Naive thymus-derived CD8-positive, alpha-beta T cell (primary cell): ENCODE measurements around the gene PLAC8L1. TPM values are rescaled to one million over a fixed set of nuclear protein-coding genes. Genes with fewer than 3 reads are reported as not detected.

Source experiments
- ATAC-seq, 2 donors: fragments of 150-1000 bp; cut with Tn5 transposase in 1 of 2; sonication (Bioruptor Pico), chemical (Tn5 transposase) in 1 of 2; 1 replicate in 1 of 2; 2 replicates in 1 of 2; pipeline ENCODE4 v1.10.0; 2021; ENCODE audit warnings: mild to moderate bottlenecking in 2 of 2, moderate library complexity in 2 of 2
- POLR2A ChIA-PET: fragments of 350-600 bp; sonication (Branson Sonifier 250); formaldehyde crosslinking; loops from one replicate; lab custom pipeline; 2021; ENCODE audit warnings: antibody characterized with exemption; lab: Charles Lee
- DNase-seq, 10 donors: peaks; one replicate each; pipeline versions ENCODE4 v3.0.0 to v3.0.0-alpha.2; 2020 to 2022
- H3K27ac Mint-ChIP-seq, 10 donors: one replicate each; pipeline ENCODE4 v1.8.0; 2020 to 2022; ENCODE audit warnings: mild to moderate bottlenecking in 10 of 10, mixed read lengths in 10 of 10, moderate library complexity in 4 of 10, inconsistent platforms in 1 of 10
- H3K27me3 Mint-ChIP-seq, 5 donors: one replicate each; pipeline ENCODE4 v1.8.0; 2021 to 2022; ENCODE audit warnings: mixed read lengths in 5 of 5
- H3K36me3 Mint-ChIP-seq, 3 donors: one replicate each; pipeline ENCODE4 v1.8.0; 2020 to 2022; ENCODE audit warnings: mixed read lengths in 3 of 3, mild to moderate bottlenecking in 2 of 3, inconsistent platforms in 1 of 3
- H3K4me1 Mint-ChIP-seq, 4 donors: one replicate each; pipeline ENCODE4 v1.8.0; 2021 to 2022; ENCODE audit warnings: mixed read lengths in 4 of 4
- H3K4me3 Mint-ChIP-seq, 10 donors: one replicate each; pipeline ENCODE4 v1.8.0; 2020 to 2022; ENCODE audit warnings: mild to moderate bottlenecking in 10 of 10, mixed read lengths in 10 of 10, moderate library complexity in 6 of 10, inconsistent platforms in 1 of 10
- H3K9me3 Mint-ChIP-seq, 9 donors: one replicate each; pipeline ENCODE4 v1.8.0; 2020 to 2022; ENCODE audit warnings: mixed read lengths in 9 of 9, mild to moderate bottlenecking in 3 of 9, inconsistent platforms in 1 of 9, moderate library complexity in 1 of 9
- polyA plus RNA-seq, 3 donors: library from polyadenylated mRNA; unstranded; fragments of 300-500 nt; fragmentation: Illumina TruSeq; gene quantifications; one replicate each; pipeline ENCODE4 v1.2.3, GENCODE V29; 2021
- total RNA-seq, 8 experiments: library from RNA in 2 of 8; stranded (reverse) in 2 of 8; gene quantifications; one replicate each; pipeline ENCODE4 v1.2.3 and lab custom pipeline; 2021 to 2026

The PLAC8L1 gene
- total and polyA plus RNA-seq, 5 experiments from 2014 or later = 1.8 to 2.3 TPM; not detected in 3

DNA sequence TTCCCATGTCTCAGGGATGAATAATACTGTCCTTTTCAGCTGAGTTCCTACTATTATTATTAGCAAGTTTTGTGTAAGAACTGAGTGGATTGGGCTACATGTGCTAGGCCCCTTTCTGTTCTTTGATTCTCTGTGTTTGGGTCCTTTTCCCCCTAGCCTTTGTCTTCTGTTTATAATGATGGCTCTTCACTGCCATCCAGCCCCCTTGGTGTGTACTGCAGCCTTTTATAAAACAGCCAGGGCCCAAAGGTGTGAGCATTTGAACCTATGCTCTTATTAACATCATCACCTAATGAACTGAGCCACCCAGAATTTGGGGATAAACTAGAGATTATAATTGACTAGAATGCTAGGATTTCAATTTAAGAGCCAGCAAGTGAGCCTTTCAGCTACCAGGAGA, 52.6 kb downstream of the PLAC8L1 start:
- POLR2A ChIA-PET = no interaction called here
- Mint-ChIP-seq H3K27ac (no peak overlapping the region), H3K4me3 (no peak overlapping the region), H3K4me1 (no peaks in the 10 kb centered on the region), H3K27me3 (peaks cover 12 to 34% (median 26%) of the 10 kb centered on the region in 5 donors), H3K9me3 (peaks cover 0 to 2% (median 0%) of the 10 kb centered on the region in 9 donors), H3K36me3 (no peaks in the 10 kb centered on the region)
- no peak for DNase-seq
- no peak for ATAC-seq

DNA sequence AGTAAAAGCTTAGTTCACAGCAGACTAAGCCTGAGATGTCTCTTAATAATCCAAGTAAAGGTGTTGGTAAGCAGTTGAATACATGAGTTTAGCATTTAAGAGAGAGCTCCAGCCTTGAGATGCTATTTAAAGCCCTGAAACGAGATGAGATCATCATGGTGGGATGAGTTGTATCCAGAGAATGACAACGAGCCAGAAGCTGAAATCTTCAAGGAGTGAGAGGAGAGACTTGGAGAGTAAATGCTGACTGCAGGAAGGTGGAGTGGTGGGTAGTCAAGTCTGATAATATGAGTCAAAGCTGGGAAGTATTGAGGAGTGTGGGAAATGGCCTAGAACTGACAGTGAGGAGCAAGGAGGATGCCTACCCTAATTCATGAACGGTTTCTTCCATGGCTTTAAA, 53.7 kb downstream of the PLAC8L1 start:
- Mint-ChIP-seq H3K27ac (no peak overlapping the region), H3K9me3 (peaks cover 0 to 2% (median 0%) of the 10 kb centered on the region in 9 donors), H3K4me3 (no peak overlapping the region), H3K27me3 (peaks cover 10 to 34% (median 29%) of the 10 kb centered on the region in 5 donors), H3K36me3 (no peaks in the 10 kb centered on the region), H3K4me1 (no peaks in the 10 kb centered on the region)
- POLR2A ChIA-PET = no interaction called here
- DNase-seq (no peak), ATAC-seq (no peak)

DNA sequence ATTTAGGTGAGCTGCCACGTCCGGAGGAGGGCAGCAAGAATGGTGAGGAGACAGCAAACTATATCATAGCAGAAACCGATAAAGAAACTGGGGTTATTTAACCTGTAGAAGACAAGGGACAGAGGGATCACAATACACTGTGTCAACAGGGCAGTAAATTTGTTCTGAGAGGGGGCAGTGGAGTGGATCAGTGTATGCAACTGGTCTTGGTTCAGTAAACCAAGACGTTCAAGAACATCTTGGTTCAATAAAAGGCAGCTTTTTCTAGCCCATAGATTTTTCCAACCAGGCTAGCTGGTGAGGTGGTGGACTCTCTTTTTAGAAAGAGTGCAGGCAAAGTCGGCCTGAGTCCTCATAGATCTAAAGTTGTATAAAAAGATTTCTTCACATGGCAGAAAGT, 55.3 kb downstream of the PLAC8L1 start:
- ATAC-seq = no peak

DNA sequence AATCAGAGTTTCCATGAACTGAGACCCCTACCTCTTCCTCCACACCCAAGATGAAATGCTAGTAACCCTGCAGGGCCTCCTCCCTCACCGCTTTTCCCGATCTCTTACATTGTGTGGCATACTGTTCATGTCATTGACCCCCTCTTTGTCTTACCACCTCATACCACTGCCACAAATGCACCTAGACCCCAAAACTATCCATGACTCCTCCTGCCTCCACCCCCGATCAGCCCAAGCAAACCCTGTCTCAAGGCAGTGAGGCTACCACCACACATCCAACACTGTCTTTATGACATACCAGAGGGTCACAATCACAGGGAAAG, 55.7 kb downstream of the PLAC8L1 start:
- Mint-ChIP-seq H3K27ac (no peak overlapping the region), H3K27me3 (peaks cover 10 to 34% (median 25%) of the 10 kb centered on the region in 5 donors), H3K4me3 (no peak overlapping the region), H3K9me3 (peaks cover 0 to 2% (median 0%) of the 10 kb centered on the region in 9 donors), H3K36me3 (no peaks in the 10 kb centered on the region), H3K4me1 (no peaks in the 10 kb centered on the region)
- DNase-seq (no peak), ATAC-seq (no peak)
- POLR2A ChIA-PET = no interaction called here

More for the DNA sequence above, 55.3 kb downstream of the PLAC8L1 start:
- no peaks in the 10 kb centered on the region for H3K4me1 Mint-ChIP-seq
- DNase-seq = no peak
- POLR2A ChIA-PET = no interaction called here
- no peaks in the 10 kb centered on the region for H3K36me3 Mint-ChIP-seq
- no peak overlapping the region for H3K4me3 Mint-ChIP-seq
- no peak overlapping the region for H3K27ac Mint-ChIP-seq
- peaks cover 0 to 2% (median 0%) of the 10 kb centered on the region in 9 donors for H3K9me3 Mint-ChIP-seq
- peaks cover 10 to 34% (median 25%) of the 10 kb centered on the region in 5 donors for H3K27me3 Mint-ChIP-seq

DNA sequence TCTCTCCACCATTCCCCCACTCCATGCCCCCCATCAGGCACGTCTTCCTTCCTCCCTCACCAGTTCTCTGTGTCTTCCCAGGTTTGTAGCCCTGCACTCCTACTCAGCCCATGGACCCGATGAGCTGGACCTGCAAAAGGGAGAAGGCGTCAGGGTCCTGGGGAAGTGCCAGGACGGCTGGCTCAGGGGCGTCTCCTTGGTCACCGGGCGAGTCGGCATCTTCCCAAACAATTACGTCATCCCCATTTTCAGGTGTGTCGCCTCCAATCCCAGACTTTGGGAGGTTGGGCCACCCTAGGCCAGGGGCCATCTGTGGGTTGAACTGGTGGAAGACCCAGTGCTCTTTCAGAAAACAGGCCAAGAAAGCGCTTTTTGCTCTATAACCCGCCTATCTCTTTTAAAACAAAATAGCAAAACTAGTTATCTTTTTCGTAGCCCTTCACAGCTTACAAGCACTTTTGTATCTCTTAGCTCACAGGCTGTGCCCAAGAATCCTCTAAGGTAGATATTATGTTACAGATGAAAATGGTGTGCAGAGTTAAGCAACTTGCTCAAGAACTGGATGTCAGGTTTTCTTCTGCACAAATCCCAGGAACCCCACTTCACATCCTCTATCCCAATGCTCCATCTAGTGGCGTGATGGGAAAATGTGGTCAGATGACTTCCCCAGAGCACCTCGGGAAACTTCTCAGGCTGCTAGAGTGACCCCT, 56.2 kb downstream of the PLAC8L1 start:
- no peaks in the 10 kb centered on the region for H3K36me3 Mint-ChIP-seq
- no peak for DNase-seq
- POLR2A ChIA-PET = no interaction called here

DNA sequence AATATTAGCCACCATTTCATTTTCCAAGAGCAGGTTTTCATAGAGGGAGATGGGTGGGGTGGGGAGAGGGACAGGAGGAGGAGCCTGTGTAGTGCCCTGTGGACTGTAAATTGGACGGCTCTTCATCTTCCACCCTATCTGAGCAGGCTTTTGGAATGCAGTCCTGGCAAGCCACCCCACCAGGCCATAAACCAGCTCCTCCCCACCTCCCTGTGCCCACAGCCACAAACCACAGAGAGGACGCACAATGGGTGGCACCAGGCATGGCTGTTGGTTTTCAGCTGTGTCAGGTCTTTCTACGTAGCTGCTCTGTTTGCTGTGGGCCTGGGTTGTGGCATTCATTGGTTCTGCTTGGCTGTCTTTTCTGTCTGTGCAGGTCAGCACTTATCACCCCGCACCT, 58.0 kb downstream of the PLAC8L1 start:
- POLR2A ChIA-PET = no interaction called here
- H3K9me3 Mint-ChIP-seq = peaks cover 0 to 2% (median 0%) of the 10 kb centered on the region in 9 donors
- peaks cover 10 to 34% (median 22%) of the 10 kb centered on the region in 5 donors for H3K27me3 Mint-ChIP-seq
- H3K4me1 Mint-ChIP-seq = no peaks in the 10 kb centered on the region
- ATAC-seq (no peak), DNase-seq (no peak)
- no peaks in the 10 kb centered on the region for H3K36me3 Mint-ChIP-seq
- H3K4me3 Mint-ChIP-seq = no peak overlapping the region
- no peak overlapping the region for H3K27ac Mint-ChIP-seq

More for the DNA sequence above, 56.2 kb downstream of the PLAC8L1 start:
- Mint-ChIP-seq H3K27ac (no peak overlapping the region), H3K9me3 (peaks cover 0 to 2% (median 0%) of the 10 kb centered on the region in 9 donors), H3K4me3 (no peak overlapping the region), H3K4me1 (no peaks in the 10 kb centered on the region), H3K27me3 (peaks cover 10 to 34% (median 25%) of the 10 kb centered on the region in 5 donors)
- ATAC-seq = no peak

DNA sequence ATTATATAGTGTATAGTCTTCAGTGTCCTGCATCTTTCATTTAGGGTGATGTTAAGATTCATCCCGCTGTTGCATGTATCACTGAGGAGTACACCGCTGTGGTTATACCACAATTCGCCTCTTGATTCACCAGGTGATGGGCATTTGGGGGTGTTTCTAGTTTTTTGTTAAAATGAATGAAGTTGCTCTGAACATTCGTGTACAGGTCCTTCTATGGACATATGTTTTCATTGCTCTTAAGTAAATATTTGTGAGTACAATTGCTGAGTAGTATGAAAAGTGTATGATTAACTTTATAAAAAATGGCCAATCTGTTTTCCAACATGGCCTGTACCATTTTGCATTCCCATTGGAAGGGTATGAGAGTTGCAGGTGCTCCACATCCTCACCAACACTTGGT, 61.7 kb downstream of the PLAC8L1 start:
- no peak for ATAC-seq
- Mint-ChIP-seq H3K4me3 (no peak overlapping the region), H3K9me3 (peaks cover 0 to 2% (median 0%) of the 10 kb centered on the region in 9 donors), H3K36me3 (no peaks in the 10 kb centered on the region), H3K4me1 (no peaks in the 10 kb centered on the region), H3K27ac (no peak overlapping the region), H3K27me3 (peaks cover 0 to 6% (median 3%) of the 10 kb centered on the region in 5 donors)
- POLR2A ChIA-PET = no interaction called here
- DNase-seq = no peak

DNA sequence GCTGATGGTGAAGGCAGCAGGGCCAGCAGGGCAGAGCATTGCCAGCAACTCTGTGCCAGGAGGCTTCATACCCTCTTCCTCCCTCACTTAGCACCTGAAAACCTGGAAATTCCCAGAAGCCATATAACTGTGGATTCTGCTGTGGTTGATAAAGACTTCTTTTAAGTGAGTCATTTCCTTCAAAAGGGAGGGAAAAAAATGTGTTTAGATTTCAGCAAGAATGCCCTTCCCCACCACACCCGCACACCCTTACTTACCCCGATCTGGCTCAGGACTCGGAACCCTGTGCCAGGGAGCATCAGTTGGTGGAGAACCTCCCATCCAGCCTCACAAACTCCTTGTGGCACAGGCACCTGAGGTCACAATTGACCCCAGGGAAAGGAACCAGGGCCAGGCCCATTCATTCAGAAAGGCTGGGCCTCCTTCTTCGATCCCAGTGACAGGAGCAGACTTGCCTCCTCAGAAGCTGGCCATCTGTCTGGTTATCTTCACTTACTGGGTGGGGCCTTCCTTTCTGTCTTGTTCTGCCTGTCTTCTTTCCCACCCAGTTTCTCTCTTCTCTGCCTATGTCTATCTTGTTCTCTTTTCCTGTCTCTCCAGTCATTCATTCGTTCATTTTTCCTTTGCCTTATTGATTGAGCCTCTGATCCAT, 62.6 kb downstream of the PLAC8L1 start:
- H3K4me3 Mint-ChIP-seq = no peak overlapping the region
- POLR2A ChIA-PET = no interaction called here
- DNase-seq (no peak), ATAC-seq (no peak)
- H3K9me3 Mint-ChIP-seq = peaks cover 0 to 2% (median 0%) of the 10 kb centered on the region in 9 donors
- no peaks in the 10 kb centered on the region for H3K36me3 Mint-ChIP-seq
- H3K4me1 Mint-ChIP-seq = no peaks in the 10 kb centered on the region
- H3K27ac Mint-ChIP-seq = no peak overlapping the region
- H3K27me3 Mint-ChIP-seq = peaks cover 0 to 5% (median 0%) of the 10 kb centered on the region in 5 donors

DNA sequence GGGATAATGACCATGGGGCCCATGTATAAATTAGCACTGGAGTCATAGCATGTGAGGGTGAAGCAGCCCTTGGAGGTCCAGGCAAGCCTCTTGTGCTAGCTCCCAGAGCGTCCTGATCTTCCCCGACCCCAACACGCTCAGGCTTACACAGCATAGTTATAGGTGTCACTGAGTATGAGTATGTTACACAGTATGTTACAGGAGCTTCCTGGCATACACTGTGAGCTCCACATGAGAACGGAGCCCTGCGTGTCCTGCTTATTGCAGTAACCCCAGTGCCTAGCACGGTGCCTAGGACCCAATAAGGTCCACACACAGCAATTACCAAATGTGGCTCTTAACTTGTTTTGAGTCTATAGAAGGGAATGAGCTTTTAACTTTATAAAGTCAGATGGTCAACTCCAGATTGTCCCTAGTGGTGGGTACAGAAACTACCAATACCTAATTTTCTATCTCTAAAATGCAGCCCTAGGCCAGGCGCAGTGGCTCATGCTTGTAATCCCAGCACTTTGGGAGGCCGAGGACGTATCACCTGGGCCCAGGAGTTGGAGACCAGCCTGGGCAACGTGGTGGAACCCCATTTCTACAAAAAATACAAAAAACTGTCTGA, 64.1 kb downstream of the PLAC8L1 start:
- peaks cover 0 to 3% (median 0%) of the 10 kb centered on the region in 5 donors for H3K27me3 Mint-ChIP-seq
- no peak overlapping the region for H3K4me3 Mint-ChIP-seq
- no peaks in the 10 kb centered on the region for H3K4me1 Mint-ChIP-seq
- ATAC-seq (no peak), DNase-seq (no peak)
- no peak overlapping the region for H3K27ac Mint-ChIP-seq
- POLR2A ChIA-PET = no interaction called here
- H3K36me3 Mint-ChIP-seq = no peaks in the 10 kb centered on the region
- H3K9me3 Mint-ChIP-seq = peaks cover 0 to 2% (median 0%) of the 10 kb centered on the region in 9 donors

DNA sequence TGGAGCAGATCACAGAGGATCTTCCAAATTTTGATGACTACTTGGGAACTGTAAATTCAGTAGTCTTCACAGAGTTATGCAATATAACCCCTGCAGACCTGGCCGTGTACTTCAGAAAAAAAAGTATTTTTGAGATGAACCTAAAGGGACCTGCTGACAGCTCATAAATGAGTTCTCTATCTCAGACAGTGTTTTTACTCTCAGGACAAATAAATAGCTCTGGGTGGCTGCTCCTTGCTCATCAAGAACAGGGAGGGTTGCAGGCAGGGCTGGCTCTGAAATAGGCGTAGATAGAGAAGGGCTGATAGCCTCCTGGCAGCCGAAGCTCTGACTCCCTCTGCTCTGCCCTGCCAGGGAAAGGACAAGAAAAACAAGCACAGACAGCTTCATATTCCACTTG, 64.8 kb downstream of the PLAC8L1 start:
- POLR2A ChIA-PET = no interaction called here
- H3K27ac Mint-ChIP-seq = no peak overlapping the region
- H3K36me3 Mint-ChIP-seq = no peaks in the 10 kb centered on the region
- peaks cover 0 to 3% (median 0%) of the 10 kb centered on the region in 5 donors for H3K27me3 Mint-ChIP-seq
- ATAC-seq = no peak
- H3K4me3 Mint-ChIP-seq = no peak overlapping the region
- DNase-seq = no peak
- H3K4me1 Mint-ChIP-seq = no peaks in the 10 kb centered on the region
- no peaks in the 10 kb centered on the region for H3K9me3 Mint-ChIP-seq

DNA sequence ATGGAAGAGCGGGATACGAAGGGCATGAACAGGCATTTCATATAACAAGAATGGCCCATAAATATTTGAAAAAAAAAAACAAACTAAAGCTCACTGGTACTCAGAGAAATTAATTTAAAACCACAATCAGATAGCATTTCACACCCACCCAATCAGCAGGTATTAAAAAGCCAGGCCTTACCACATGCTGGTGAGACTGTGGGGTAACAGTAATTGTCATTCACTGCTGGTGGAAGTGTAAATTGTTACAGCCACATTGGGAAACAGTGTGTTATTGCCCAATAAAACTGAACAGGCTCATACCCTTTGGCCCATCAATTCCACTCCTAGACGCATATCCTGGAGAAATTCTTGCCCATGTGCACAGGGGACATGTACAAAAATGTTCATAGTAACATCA, 66.0 kb downstream of the PLAC8L1 start:
- no peak for DNase-seq
- ATAC-seq = no peak
- POLR2A ChIA-PET = no interaction called here
- Mint-ChIP-seq H3K36me3 (no peaks in the 10 kb centered on the region), H3K4me1 (no peaks in the 10 kb centered on the region), H3K27me3 (peaks cover 0 to 5% (median 0%) of the 10 kb centered on the region in 5 donors), H3K9me3 (no peaks in the 10 kb centered on the region), H3K27ac (no peak overlapping the region), H3K4me3 (no peak overlapping the region)

DNA sequence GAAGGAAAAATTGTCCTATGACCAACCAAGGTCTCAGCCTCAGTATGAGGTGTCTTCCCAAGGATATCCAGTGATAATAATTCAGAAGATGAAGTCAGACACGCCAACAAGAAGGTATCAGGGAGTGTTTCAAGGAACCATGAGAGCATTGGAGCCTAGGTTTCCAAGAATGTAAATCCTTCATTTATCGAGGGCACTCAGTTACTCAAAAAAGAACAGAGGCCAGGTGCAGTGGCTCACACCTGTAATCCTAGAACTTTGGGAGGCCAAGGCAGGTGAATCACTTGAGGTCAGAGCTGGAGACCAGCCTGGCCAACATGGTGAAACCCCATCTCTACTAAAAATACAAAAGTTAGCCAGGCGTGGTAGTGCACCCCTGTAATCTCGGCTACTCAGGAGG, 70.8 kb downstream of the PLAC8L1 start:
- H3K4me3 Mint-ChIP-seq = no peak overlapping the region
- H3K27ac Mint-ChIP-seq = no peak overlapping the region
- DNase-seq (no peak), ATAC-seq (no peak)
- no peaks in the 10 kb centered on the region for H3K4me1 Mint-ChIP-seq
- POLR2A ChIA-PET = no interaction called here
- peaks cover 0 to 9% (median 2%) of the 10 kb centered on the region in 5 donors for H3K27me3 Mint-ChIP-seq
- no peaks in the 10 kb centered on the region for H3K9me3 Mint-ChIP-seq
- H3K36me3 Mint-ChIP-seq = no peaks in the 10 kb centered on the region
